Activated naive CD4-positive, alpha-beta T cell treated with anti-CD3 and anti-CD28 coated beads, Interleukin-2, amount 10 ng/mL, durations not matched to agents 7 days and 5 days (primary cell): Measurements from ENCODE around the gene MATR3.
A peak's percentile ranks its signal among the peaks of the same experiment; 100 is the strongest.

Experiments used
- CTCF ChIA-PET: fragments of 350-600 bp; sonication (Branson Sonifier 250); formaldehyde crosslinking; loops from one replicate; lab custom pipeline; 2021; ENCODE audit warnings: antibody characterized with exemption; lab: Charles Lee
- DNase-seq: peaks from one replicate; pipeline ENCODE4 v3.0.0-alpha.2; 2020
- H3K27ac Mint-ChIP-seq: one replicate; pipeline ENCODE4 v1.8.0; 2021; ENCODE audit warnings: mild to moderate bottlenecking, moderate library complexity, mixed read lengths
- H3K27me3 Mint-ChIP-seq: one replicate; pipeline ENCODE4 v1.8.0; 2021; ENCODE audit warnings: mild to moderate bottlenecking, mixed read lengths
- H3K36me3 Mint-ChIP-seq: one replicate; pipeline ENCODE4 v1.8.0; 2021; ENCODE audit warnings: mixed read lengths
- H3K4me1 Mint-ChIP-seq: one replicate; pipeline ENCODE4 v1.8.0; 2021; ENCODE audit warnings: mixed read lengths
- H3K4me3 Mint-ChIP-seq: one replicate; pipeline ENCODE4 v1.8.0; 2021; ENCODE audit warnings: mild to moderate bottlenecking, moderate library complexity, mixed read lengths
- H3K9me3 Mint-ChIP-seq: one replicate; pipeline ENCODE4 v1.8.0; 2021; ENCODE audit warnings: mixed read lengths

Gene MATR3

GRCh38 chr5:139364466-139364865 lies 70.9 kb downstream of the MATR3 start:
- Mint-ChIP-seq H3K36me3 (peaks cover 35% of the 10 kb centered on the region), H3K4me1 (no peaks in the 10 kb centered on the region), H3K27ac (no peak overlapping the region), H3K9me3 (no peaks in the 10 kb centered on the region), H3K4me3 (no peak overlapping the region), H3K27me3 (no peaks in the 10 kb centered on the region)
- CTCF ChIA-PET: interaction anchor here (0.5 to 1.3 kb wide), 2 partner anchors 29 to 76 kb away, joined by 3 to 4 read pairs; no protein-coding TSS in a partner anchor
- no peak for DNase-seq

GRCh38 chr5:139368613-139369012 lies 75.1 kb downstream of the MATR3 start:
- H3K27ac Mint-ChIP-seq: no peak overlapping the region
- CTCF ChIA-PET: interaction anchor here (0.9 to 1.9 kb wide), 6 partner anchors 12 to 118 kb away, joined by 3 to 4 read pairs (median 4); no protein-coding TSS in a partner anchor

GRCh38 chr5:139369181-139369580 lies 75.6 kb downstream of the MATR3 start:
- Mint-ChIP-seq H3K27me3 (no peaks in the 10 kb centered on the region), H3K4me3 (no peak overlapping the region), H3K27ac (no peak overlapping the region), H3K36me3 (peaks cover 35% of the 10 kb centered on the region), H3K4me1 (peaks cover 13% of the 10 kb centered on the region), H3K9me3 (no peaks in the 10 kb centered on the region)
- DNase-seq: no peak
- CTCF ChIA-PET: interaction anchor here (0.9 to 1.9 kb wide), 8 partner anchors 8 to 118 kb away, joined by 3 to 4 read pairs (median 3); no protein-coding TSS in a partner anchor

More at GRCh38 chr5:139368613-139369012, 75.1 kb downstream of the MATR3 start:
- H3K36me3 Mint-ChIP-seq: peaks cover 41% of the 10 kb centered on the region
- H3K27me3 Mint-ChIP-seq: no peaks in the 10 kb centered on the region
- no peaks in the 10 kb centered on the region for H3K9me3 Mint-ChIP-seq
- H3K4me3 Mint-ChIP-seq: no peak overlapping the region
- H3K4me1 Mint-ChIP-seq: peaks cover 13% of the 10 kb centered on the region
- DNase-seq: no peak

GRCh38 chr5:139371482-139372435 lies 78.2 kb downstream of the MATR3 start:
- H3K4me3 Mint-ChIP-seq: no peak overlapping the region
- H3K27me3 Mint-ChIP-seq: no peaks in the 10 kb centered on the region
- H3K9me3 Mint-ChIP-seq: no peaks in the 10 kb centered on the region
- H3K27ac Mint-ChIP-seq: peak overlapping the region; percentile 55
- CTCF ChIA-PET: no interaction called here
- H3K4me1 Mint-ChIP-seq: peaks cover 13% of the 10 kb centered on the region
- peaks cover 23% of the 10 kb centered on the region for H3K36me3 Mint-ChIP-seq
- no peak for DNase-seq

- Mint-ChIP-seq H3K4me3 (no peak overlapping the region), H3K4me1 (peaks cover 20% of the 10 kb centered on the region), H3K27me3 (no peaks in the 10 kb centered on the region), H3K27ac (no peak overlapping the region), H3K36me3 (peaks cover 14% of the 10 kb centered on the region), H3K9me3 (no peaks in the 10 kb centered on the region)
- no peak for DNase-seq
- CTCF ChIA-PET: interaction anchor here (0.8 to 1.0 kb wide), 2 partner anchors 13 to 33 kb away, joined by 3 read pairs; no protein-coding TSS in a partner anchor
These were observed 81.4 kb downstream of the MATR3 start for GRCh38 chr5:139374909-139375308.

GRCh38 chr5:139376364-139376763 lies 82.8 kb downstream of the MATR3 start:
- Mint-ChIP-seq H3K27ac (no peak overlapping the region), H3K27me3 (no peaks in the 10 kb centered on the region), H3K4me3 (no peak overlapping the region), H3K9me3 (no peaks in the 10 kb centered on the region), H3K4me1 (peaks cover 16% of the 10 kb centered on the region), H3K36me3 (peaks cover 14% of the 10 kb centered on the region)
- DNase-seq: no peak
- CTCF ChIA-PET: no interaction called here

- DNase-seq: no peak
- Mint-ChIP-seq H3K9me3 (no peaks in the 10 kb centered on the region), H3K4me3 (no peak overlapping the region), H3K27ac (no peak overlapping the region), H3K4me1 (peaks cover 8% of the 10 kb centered on the region), H3K36me3 (peaks cover 9% of the 10 kb centered on the region), H3K27me3 (no peaks in the 10 kb centered on the region)
- CTCF ChIA-PET: no interaction called here
These were observed 83.7 kb downstream of the MATR3 start for GRCh38 chr5:139377226-139377625.

GRCh38 chr5:139378101-139378825 lies 84.7 kb downstream of the MATR3 start:
- H3K4me1 Mint-ChIP-seq: peaks cover 8% of the 10 kb centered on the region
- no peak overlapping the region for H3K27ac Mint-ChIP-seq
- H3K4me3 Mint-ChIP-seq: no peak overlapping the region
- no peaks in the 10 kb centered on the region for H3K9me3 Mint-ChIP-seq
- CTCF ChIA-PET: interaction anchor here (1.3 kb wide), 1 partner anchor 9 kb away, joined by 3 read pairs; no protein-coding TSS in a partner anchor
- H3K36me3 Mint-ChIP-seq: peaks cover 7% of the 10 kb centered on the region
- no peak for DNase-seq
- H3K27me3 Mint-ChIP-seq: no peaks in the 10 kb centered on the region

GRCh38 chr5:139378941-139379361 lies 85.4 kb downstream of the MATR3 start:
- Mint-ChIP-seq H3K9me3 (no peaks in the 10 kb centered on the region), H3K27me3 (no peaks in the 10 kb centered on the region), H3K27ac (no peak overlapping the region), H3K36me3 (peaks cover 3% of the 10 kb centered on the region), H3K4me1 (peaks cover 15% of the 10 kb centered on the region), H3K4me3 (no peak overlapping the region)
- DNase-seq: no peak
- CTCF ChIA-PET: interaction anchor here (1.3 kb wide), 1 partner anchor 10 kb away, joined by 3 read pairs; no protein-coding TSS in a partner anchor

- Mint-ChIP-seq H3K27me3 (no peaks in the 10 kb centered on the region), H3K9me3 (no peaks in the 10 kb centered on the region), H3K27ac (no peak overlapping the region), H3K36me3 (peaks cover 1% of the 10 kb centered on the region), H3K4me1 (peaks cover 22% of the 10 kb centered on the region), H3K4me3 (no peak overlapping the region)
- CTCF ChIA-PET: no interaction called here
- no peak for DNase-seq
These were observed 86.3 kb downstream of the MATR3 start for GRCh38 chr5:139379626-139380449.
